GM18951 (cell line): ENCODE results near the gene PLXNA4.

Source experiments
- POLR2A ChIP-seq: IDR thresholded peaks from 4 replicates; pipeline ENCODE4 v1.6.1; 2011; ENCODE audit warnings: mild to moderate bottlenecking; ENCODE audit not compliant: insufficient read length, insufficient read depth; ENCODE audit errors: extremely low read depth
- in situ Hi-C: fragments of 300-500 bp; cut with MboI; formaldehyde crosslinking; loops from one replicate; pipeline ENCODE4 v1.12.0; 2022; ENCODE audit warnings: low sequenced_read_pairs, mixed read lengths, inconsistent platforms; ENCODE audit not compliant: unreplicated experiment

PLXNA4 gene

DNA sequence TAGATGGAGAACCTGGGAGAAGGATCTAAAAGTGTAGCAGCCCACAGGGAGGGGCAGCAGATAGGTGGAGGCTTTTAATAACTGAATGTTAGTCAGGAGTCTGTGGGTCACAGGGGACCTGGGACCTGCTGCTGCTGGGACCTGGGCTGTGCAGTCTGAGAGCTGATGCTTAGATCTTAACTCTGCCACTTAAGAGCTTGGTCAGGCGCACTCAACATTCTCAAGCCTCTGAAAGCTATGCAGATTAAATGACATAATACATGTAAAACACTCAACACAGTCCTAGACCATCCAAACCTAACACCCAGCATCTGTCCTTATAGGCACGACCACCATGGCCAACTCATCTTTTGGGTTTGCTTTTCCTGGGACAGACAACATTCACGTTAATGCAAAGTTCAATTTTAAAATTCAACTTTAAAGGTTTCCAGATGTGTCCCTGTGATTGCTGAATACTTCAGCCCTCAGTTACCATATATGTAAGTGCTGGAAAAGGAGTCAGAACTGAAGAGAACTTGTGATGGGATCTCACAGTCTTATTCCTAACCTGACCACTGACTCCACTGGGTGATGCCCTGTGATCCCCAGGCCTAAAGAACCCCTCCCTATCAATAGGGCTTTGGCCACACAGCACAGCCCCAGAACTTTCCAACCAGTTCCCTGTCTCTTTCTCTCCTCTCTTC is 321.0 kb downstream of the PLXNA4 start:
- in situ Hi-C loops, result no loop called here
- no peak for TF ChIP-seq POLR2A

DNA sequence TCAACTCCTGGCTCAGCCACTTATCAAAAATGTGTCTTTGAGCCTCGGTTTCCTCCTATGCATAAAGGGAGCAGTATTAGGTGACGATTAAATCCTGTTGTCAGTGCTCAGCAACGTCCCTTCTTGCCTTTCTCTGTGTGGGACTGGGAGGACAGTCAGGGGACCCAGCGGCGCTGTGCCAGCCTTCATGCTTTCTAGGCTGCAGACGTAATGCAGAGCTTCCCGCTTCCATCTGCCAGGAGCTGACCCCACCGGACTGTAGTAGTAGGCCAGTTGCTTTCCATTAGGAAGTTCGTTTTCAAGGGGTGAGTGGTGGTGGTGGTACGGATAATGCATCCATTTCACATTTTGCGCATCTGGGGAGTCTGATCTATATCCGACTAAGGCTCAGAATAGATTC is 321.8 kb downstream of the PLXNA4 start:
- TF ChIP-seq POLR2A, result no peak

DNA sequence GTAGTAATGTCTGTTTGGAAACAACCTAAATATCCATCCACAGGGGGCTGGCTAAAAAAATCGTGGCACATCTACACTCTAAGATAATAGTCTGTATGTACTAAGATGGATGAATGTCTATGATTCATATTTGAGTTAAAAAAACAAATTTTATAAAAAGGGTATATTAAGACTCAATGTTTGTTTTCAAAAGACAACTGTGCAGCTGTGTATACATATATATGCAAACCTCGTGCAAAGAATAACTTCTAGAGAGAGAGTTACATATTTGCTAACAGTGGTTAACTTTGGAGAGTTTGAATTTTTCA is 323.5 kb downstream of the PLXNA4 start:
- in situ Hi-C loops, result no loop called here
- TF ChIP-seq POLR2A, result no peak

More for the DNA sequence above, 321.8 kb downstream of the PLXNA4 start:
- in situ Hi-C loops, result no loop called here

DNA sequence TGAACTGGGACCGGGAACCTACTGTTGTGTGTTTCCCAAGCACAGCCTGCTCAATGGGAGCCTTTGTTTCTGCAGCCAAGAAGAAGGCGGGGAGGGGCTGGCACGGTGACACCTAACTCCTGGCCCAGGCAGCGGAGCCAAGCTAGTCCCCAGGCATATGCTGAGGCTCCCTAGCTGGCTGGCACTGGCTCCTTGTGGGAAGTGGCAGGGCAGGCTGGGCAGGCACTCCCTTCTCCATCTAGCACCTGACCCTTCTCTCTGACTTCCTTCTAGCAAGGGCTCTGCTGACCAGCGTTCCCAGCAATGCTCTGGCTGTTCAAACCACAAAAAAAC is 325.0 kb downstream of the PLXNA4 start:
- no peak for TF ChIP-seq POLR2A
- in situ Hi-C loops, result no loop called here

DNA sequence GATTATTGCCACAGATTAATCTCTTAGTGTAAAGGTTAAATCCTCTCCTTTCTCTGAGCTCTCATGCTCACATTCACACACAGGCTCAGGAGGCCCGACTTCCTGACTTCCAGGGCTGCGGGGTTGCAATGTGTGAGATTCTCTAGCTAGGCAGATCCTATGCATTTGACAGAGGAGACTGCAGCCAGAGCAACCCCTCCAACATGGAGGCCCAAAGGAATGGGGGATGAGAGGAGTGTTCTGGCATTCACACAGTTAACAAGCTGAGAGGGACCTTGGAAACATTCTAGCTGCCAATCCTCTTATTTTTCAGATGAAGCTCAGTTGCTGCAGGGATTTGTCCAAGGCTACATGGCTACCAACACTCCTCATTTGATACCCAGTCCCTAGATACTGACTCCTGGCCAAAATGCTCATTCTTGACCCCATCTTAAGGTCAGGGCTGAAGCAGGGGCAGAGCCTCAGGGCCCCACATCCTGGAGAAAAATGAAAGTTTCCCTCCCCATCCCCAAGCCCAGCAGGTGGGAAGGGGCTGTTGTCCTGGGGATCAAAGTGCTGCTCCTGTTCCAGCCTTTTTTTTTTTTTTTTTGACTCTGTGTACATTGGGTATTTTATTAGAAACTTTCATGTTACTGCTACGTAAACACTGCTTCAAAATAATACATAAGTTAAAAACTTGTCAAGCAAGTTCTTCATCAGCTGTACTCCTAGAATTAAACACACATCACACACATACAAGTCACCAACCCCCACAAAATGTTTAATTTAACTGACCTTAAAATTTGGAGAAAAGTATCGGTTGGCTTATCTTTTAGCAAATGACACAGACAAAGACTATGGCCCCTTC is 325.6 kb downstream of the PLXNA4 start:
- in situ Hi-C loops, result no loop called here
- no peak for TF ChIP-seq POLR2A

DNA sequence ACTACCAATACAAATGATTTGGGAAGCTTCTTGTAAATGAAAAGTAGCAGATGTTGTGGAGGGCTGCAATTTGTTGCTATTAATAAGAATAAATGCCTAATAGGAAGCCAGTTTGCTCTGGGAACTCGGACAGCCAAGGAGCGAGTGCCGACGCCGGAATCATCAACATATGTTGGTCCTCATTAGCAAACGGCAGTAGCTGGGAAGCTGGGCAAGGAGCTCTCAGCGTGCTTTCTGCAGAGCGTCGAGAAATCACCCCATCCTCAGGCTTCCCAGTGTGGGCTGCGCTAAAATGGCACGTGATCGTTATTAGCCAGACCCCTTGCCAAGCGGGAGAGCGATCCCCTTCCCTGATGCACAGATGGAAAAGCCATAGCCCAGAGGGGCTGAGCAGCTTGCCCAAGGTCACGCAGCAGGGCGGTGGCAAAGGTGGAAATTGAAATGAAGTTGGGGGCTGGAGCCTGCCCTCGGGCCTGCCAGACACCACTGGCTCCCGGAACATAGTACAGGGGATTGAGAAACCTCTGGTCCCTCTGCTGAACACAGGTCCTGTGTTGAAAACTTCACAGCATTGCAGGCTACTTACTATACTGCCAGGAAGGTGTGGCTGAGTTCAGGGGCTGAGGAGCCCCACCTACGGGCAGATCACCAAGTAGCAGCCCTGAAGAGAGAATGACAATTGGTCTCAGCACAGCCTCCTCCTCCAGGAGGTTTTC is 326.9 kb downstream of the PLXNA4 start:
- no peak for TF ChIP-seq POLR2A
- in situ Hi-C loops, result no loop called here

DNA sequence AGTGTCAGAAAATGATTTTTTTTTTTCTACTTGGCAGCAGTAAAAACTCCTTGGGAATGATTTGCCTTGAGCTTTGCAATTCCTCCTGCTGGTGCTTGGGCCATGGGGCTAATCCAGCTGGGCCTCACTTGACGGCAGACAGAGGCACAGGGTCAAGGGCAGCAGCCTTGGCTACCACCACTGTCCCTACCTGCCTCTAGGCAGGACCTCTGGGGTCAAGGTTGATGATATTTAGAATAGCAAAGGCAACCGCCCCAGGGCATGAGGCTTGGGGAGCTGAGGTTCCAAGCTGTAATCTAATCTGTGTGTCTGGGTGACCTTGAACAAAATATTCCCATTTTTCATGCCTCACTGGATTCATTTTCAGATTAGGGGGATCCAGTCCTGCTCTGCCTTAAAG is 327.4 kb downstream of the PLXNA4 start:
- no peak for TF ChIP-seq POLR2A
- in situ Hi-C loops, result no loop called here

DNA sequence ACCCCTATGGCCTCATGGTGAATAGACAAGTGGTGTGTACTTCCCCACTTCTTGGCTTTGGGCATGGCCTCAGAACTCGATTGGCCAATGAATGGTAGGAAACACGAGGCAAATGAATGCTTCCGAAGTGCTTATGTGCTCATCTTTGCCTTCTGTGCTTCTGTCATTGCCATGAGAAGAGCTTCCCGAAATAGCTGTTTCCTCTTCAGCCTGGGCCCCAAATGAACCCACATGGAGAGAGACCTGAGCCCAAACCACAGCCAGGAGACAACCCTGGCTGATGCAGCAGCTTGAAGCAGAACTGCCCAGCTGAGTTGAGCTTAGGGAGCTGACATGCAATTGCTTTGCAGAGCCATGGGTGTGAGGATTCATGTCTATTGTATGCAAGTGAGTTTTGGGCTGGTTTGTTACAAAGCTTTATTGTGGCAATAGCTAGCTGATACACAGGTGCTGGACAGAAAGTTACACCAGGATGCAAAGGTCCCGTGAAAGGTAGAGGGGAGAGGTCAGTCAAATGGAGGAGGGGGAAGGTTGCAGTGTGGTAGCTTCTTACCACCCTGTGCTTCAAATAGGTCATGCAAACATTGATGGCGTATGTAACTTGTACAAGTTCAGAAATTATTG is 328.2 kb downstream of the PLXNA4 start:
- no peak for TF ChIP-seq POLR2A
- in situ Hi-C loops, result no loop called here

DNA sequence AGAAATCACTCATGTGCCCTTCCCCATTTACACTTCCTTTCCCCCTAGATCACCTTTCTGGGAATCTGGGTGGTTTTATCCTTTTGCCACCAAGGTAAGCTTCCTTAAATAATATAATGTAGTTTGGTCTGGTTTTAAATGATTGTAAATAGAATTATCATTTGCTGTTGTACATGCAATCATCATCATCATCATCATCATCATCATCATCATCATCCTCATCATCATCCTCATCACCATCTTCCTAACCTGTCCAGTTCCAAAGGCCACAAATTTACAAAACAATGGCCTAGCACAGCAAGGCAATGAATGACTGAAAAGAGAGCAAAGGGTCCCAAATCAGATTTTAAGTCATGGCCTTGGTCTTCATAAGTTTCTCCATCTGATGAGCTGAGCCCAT is 329.7 kb downstream of the PLXNA4 start:
- in situ Hi-C loops, result no loop called here
- no peak for TF ChIP-seq POLR2A

DNA sequence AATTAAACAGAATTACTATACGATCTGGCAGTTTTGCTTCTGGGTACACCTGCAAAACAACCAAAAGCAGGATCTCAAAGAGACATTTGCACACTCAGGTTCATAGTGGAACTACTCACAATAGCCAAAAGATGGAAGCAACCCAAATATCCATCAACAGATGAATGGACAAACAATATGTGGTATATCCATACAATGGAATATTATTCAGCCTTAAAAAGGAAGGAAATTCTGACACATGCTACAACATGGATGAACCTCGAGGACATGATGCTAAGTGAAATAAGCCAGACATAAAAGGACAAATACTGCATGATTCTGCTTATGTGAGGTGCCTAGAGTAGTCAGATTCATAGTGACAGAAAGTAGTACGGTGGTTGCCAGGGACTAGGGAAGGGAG is 330.7 kb downstream of the PLXNA4 start:
- TF ChIP-seq POLR2A, result no peak
- in situ Hi-C loops, result no loop called here

DNA sequence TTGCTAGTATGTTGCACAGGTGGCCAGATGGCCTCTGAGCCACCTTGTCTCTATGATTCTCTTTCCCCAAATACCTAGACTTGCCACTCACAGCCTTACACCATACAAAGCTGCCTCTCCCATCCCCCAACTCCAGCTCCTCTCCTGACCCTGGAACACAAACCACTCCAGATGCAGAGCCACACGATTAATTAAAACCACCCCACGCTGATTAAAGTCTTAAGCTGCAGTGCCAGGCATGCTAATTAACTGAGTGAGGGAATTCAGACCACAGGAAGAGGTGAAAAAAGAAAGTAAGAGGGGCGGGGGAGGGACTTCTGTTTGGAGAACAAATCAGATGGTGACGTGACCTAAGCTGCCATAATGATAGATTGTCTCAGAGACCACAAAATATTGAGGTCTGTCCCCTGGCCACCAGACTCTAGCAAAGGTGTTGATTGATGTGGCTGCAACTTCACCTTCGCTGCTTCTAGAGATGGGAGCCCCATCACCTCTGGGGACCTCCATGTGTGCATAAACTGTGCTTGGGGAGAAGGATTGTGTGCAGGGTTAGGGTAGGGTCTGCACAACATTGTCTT is 331.3 kb downstream of the PLXNA4 start:
- in situ Hi-C loops, result no loop called here
- TF ChIP-seq POLR2A, result no peak

DNA sequence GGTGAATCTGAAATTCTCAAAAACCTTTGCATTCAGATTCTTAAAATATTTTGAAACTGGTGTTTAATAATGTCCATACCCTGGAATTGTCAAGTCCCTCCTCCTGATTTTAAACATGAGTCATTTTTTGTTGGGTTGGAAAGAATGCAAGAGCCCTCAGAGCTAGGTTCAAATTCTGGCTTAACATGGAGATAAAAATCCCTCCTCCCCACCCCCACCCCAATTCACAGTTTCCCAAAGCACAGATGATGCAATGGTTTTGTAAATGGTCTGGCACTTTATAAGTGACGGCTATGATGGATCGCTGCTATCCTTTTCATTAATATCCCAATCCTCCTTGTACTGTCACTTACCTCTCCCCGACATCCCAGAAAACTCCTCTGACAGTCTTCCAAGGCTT is 332.8 kb downstream of the PLXNA4 start:
- no peak for TF ChIP-seq POLR2A
- in situ Hi-C loops, result no loop called here

DNA sequence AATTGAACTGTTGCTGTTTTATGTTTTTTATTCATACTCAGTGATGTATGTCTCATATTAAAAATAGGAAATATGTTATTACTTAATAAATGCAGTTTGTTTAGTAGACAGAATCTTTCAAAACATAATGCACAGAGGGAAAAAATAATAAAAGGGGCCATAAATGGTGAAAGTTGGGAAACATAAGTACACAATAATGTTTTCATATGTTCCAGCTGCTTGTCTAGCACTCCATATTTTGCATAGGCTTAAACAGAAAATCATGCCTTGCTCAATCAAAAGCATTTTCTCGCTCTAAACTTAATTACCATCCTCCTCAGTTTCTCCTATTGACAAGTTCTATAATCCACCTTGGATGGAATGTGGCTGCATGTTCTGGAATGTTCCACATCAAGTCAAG is 333.2 kb downstream of the PLXNA4 start:
- no peak for TF ChIP-seq POLR2A
- in situ Hi-C loops, result no loop called here
